Measurements from ENCODE around the gene SYT9.

DNA sequence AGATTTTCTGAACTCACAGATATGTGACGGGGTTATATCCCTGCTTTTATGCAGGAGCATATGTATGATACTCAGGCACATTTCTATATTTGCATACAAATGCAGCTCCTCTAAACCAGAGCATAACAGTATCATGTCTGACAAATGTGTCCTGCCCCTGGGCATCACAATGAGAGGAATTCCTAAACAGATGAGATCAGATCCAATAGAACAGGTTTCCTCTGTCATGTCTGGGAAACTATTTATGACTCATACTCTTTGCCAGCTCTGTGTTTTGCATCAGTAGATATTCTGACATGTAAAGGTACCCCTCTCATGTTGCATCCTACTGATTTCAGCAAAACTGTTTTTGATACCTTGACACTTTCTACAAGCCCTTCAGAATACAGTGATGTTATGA is 29.4 kb downstream of the SYT9 start:
- TF ChIP-seq, protein P1, sequence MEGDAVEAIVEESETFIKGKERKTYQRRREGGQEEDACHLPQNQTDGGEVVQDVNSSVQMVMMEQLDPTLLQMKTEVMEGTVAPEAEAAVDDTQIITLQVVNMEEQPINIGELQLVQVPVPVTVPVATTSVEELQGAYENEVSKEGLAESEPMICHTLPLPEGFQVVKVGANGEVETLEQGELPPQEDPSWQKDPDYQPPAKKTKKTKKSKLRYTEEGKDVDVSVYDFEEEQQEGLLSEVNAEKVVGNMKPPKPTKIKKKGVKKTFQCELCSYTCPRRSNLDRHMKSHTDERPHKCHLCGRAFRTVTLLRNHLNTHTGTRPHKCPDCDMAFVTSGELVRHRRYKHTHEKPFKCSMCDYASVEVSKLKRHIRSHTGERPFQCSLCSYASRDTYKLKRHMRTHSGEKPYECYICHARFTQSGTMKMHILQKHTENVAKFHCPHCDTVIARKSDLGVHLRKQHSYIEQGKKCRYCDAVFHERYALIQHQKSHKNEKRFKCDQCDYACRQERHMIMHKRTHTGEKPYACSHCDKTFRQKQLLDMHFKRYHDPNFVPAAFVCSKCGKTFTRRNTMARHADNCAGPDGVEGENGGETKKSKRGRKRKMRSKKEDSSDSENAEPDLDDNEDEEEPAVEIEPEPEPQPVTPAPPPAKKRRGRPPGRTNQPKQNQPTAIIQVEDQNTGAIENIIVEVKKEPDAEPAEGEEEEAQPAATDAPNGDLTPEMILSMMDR (IDR thresholded peaks at IDR 0.05): no peak
- TF ChIP-seq EP300 (IDR thresholded peaks at IDR 0.05; ENCODE audit: low read depth) (no peak), POLR2A (IDR thresholded peaks at IDR 0.05) (no peak)
